NCI-H2171 (cell line): ENCODE data around the gene TANK.
"Not testable (repeated sequence)": the region's sequence is repeated elsewhere in the genome, so short reads cannot be mapped to it uniquely, and the experiment has no call there.

Source experiments
- DNase-seq: peaks from one replicate; lab custom pipeline; 2025; lab: John Stamatoyannopoulos, UW

Gene TANK

GRCh38 chr2:161166538-161167409 lies 6.5 kb downstream of the TANK start:
- no peak for DNase-seq

GRCh38 chr2:161169335-161169734 lies 9.1 kb downstream of the TANK start:
- no peak for DNase-seq

GRCh38 chr2:161170377-161170776 lies 10.1 kb downstream of the TANK start:
- no peak for DNase-seq

GRCh38 chr2:161170958-161171932 lies 11.0 kb downstream of the TANK start:
- no peak for DNase-seq

GRCh38 chr2:161172901-161173540 lies 12.8 kb downstream of the TANK start:
- DNase-seq, result no peak

GRCh38 chr2:161173541-161174194 lies 13.4 kb downstream of the TANK start:
- DNase-seq, result no peak

GRCh38 chr2:161177969-161178368 lies 17.7 kb downstream of the TANK start:
- DNase-seq, result no peak

GRCh38 chr2:161178756-161179155 lies 18.5 kb downstream of the TANK start:
- no peak for DNase-seq

- no peak for DNase-seq
These were observed 29.8 kb downstream of the TANK start for GRCh38 chr2:161190050-161190449.

GRCh38 chr2:161195602-161196001 lies 35.4 kb downstream of the TANK start:
- not testable (repeated sequence) for DNase-seq

GRCh38 chr2:161199912-161200701 lies 39.9 kb downstream of the TANK start:
- DNase-seq, result peak; percentile 26

GRCh38 chr2:161204846-161205245 lies 44.6 kb downstream of the TANK start:
- no peak for DNase-seq

- no peak for DNase-seq
These were observed 46.3 kb downstream of the TANK start for GRCh38 chr2:161206471-161207032.

- no peak for DNase-seq
These were observed 47.7 kb downstream of the TANK start for GRCh38 chr2:161207941-161208340.

- DNase-seq, result no peak
These were observed 48.4 kb downstream of the TANK start for GRCh38 chr2:161208527-161209139.

- DNase-seq, result no peak
These were observed 49.7 kb downstream of the TANK start for GRCh38 chr2:161209902-161210301.

GRCh38 chr2:161217597-161218185 lies 57.5 kb downstream of the TANK start:
- DNase-seq, result no peak

GRCh38 chr2:161219211-161219610 lies 59.0 kb downstream of the TANK start:
- DNase-seq, result no peak

- no peak for DNase-seq
These were observed 63.0 kb downstream of the TANK start for GRCh38 chr2:161223139-161223732.
